HepG2 (cell line): Measurements from ENCODE around the gene TAAR5. TPM values are rescaled to one million over a fixed set of nuclear protein-coding genes. Genes with fewer than 3 reads are reported as not detected.
A peak's percentile ranks its signal among the peaks of the same experiment; 100 is the strongest.
"Not testable (repeated sequence)": the region's sequence is repeated elsewhere in the genome, so short reads cannot be mapped to it uniquely, and the experiment has no call there.

ENCODE experiments used
- ATAC-seq: fragments of 200-7000 bp; cut with Tn5 transposase; 3 replicates; pipeline ENCODE4 v1.9.1; 2020; ENCODE audit warnings: mild to moderate bottlenecking, moderate library complexity
- BruUV-seq: library from RNA; stranded (reverse); fragments of 400-500 nt; replicated peaks from 2 replicates; lab custom pipeline; 2021; lab: Mats Ljungman, UMichigan
- CTCF ChIA-PET: fragments of 300-600 bp; formaldehyde crosslinking; extraction: SDS; loops from one replicate; lab custom pipeline; 2021; ENCODE audit warnings: low total read pairs, inconsistent platforms, low intra/inter-chr PET ratio; lab: Yijun Ruan, JAX
- POLR2A ChIA-PET: fragments of 350-600 bp; sonication (Branson Sonifier 250); formaldehyde crosslinking; loops from one replicate; lab custom pipeline; 2020; ENCODE audit warnings: antibody characterized with exemption, inconsistent platforms; lab: Yijun Ruan, JAX
- DNase-seq: peaks from one replicate; pipeline ENCODE4 v3.0.0-alpha.2; 2015; ENCODE audit warnings: low spot score
- FAIRE-seq: peaks from 3 replicates; lab custom pipeline; 2011; peaks lifted over from hg19 to GRCh38; lab: Jason Lieb, UNC
- H2AFZ ChIP-seq: one replicate; pipeline ENCODE4 v1.6.1; 2011; ENCODE audit warnings: low read length, inconsistent platforms
- H3K27ac ChIP-seq: fragments of 300-600 bp; 3 replicates; pipeline ENCODE4 v1.8.0; 2011; ENCODE audit warnings: mixed run types, mild to moderate bottlenecking, mixed read lengths, low read length, inconsistent platforms; ENCODE audit not compliant: insufficient read depth; ENCODE audit errors: extremely low read length
- H3K27me3 ChIP-seq, 2 experiments: fragments of 200-600 bp in 1 of 2; 2 replicates in 1 of 2; 3 replicates in 1 of 2; pipeline versions ENCODE4 v1.6.0 to v1.8.0; 2011; ENCODE audit warnings: low read length in 2 of 2, mild to moderate bottlenecking in 2 of 2, moderate library complexity in 2 of 2, inconsistent platforms in 1 of 2; ENCODE audit not compliant: insufficient read depth in 2 of 2, control insufficient read depth in 1 of 2
- H3K36me3 ChIP-seq, 2 experiments: fragments of 200-600 bp in 1 of 2; replicated peaks in 1 of 2; 2 replicates in 1 of 2; 3 replicates in 1 of 2; pipeline versions ENCODE4 v1.5.1 to v1.8.0; 2011; ENCODE audit warnings: low read length in 2 of 2, inconsistent platforms in 1 of 2; ENCODE audit not compliant: insufficient read depth in 2 of 2, control insufficient read depth in 1 of 2
- H3K4me1 ChIP-seq: 2 replicates; pipeline ENCODE4 v1.5.1; 2012; ENCODE audit warnings: low read length, inconsistent platforms; ENCODE audit not compliant: insufficient read depth
- H3K4me2 ChIP-seq: 2 replicates; pipeline ENCODE4 v1.6.0; 2011; ENCODE audit warnings: low read depth, low read length, inconsistent platforms
- H3K4me3 ChIP-seq, 3 experiments: fragments of 200-600 bp in 1 of 3; sonication (generic), shearing (Covaris generic) in 1 of 3; replicated peaks in 1 of 3; 2 replicates each; pipeline ENCODE4 v1.5.1; 2011 to 2016; ENCODE audit warnings: low read length in 3 of 3, inconsistent platforms in 2 of 3, low read depth in 2 of 3, mild to moderate bottlenecking in 2 of 3, control low read depth in 1 of 3, mixed read lengths in 1 of 3; ENCODE audit not compliant: insufficient read depth in 1 of 3
- H3K79me2 ChIP-seq: one replicate; pipeline ENCODE4 v1.6.1; 2011; ENCODE audit warnings: low read length, inconsistent platforms; ENCODE audit not compliant: insufficient read depth
- H3K9ac ChIP-seq: 2 replicates; pipeline ENCODE4 v1.6.0; 2011; ENCODE audit warnings: mild to moderate bottlenecking, low read depth, low read length, inconsistent platforms; ENCODE audit not compliant: insufficient read depth
- H3K9me3 ChIP-seq: 2 replicates; pipeline ENCODE4 v1.5.1; 2012; ENCODE audit warnings: mild to moderate bottlenecking, low read length
- H4K20me1 ChIP-seq: 2 replicates; pipeline ENCODE4 v1.6.0; 2011; ENCODE audit warnings: inconsistent platforms, mild to moderate bottlenecking, low read length, moderate library complexity; ENCODE audit not compliant: insufficient read depth
- HNRNPK ChIP-seq: fragments of 200-400 bp; formaldehyde crosslinking; IDR thresholded peaks from 2 replicates; pipeline ENCODE4 v1.6.1; 2018; ENCODE audit warnings: low read length, low read depth, moderate library complexity, mild to moderate bottlenecking; ENCODE audit not compliant: poor library complexity, severe bottlenecking
- PCBP1 ChIP-seq: fragments of 200-400 bp; formaldehyde crosslinking; IDR thresholded peaks from 2 replicates; pipeline ENCODE4 v1.6.1; 2017; ENCODE audit warnings: mild to moderate bottlenecking, low read depth, low read length, borderline replicate concordance
- PCBP2 ChIP-seq: fragments of 200-400 bp; formaldehyde crosslinking; optimal IDR thresholded peaks from 2 replicates; pipeline ENCODE3; 2018; ENCODE audit warnings: low read length, low read depth; ENCODE audit not compliant: poor library complexity, severe bottlenecking
- RCOR2 ChIP-seq: IDR thresholded peaks from 2 replicates; pipeline ENCODE4 v1.6.1; 2016; ENCODE audit warnings: missing biosample characterization, missing genetic modification reagents
- WGBS: methylation state at CpG from one replicate; pipeline ENCODE4 v1.1.6; 2017; ENCODE audit warnings: low lambda C conversion rate; 5-methylcytosine and 5-hydroxymethylcytosine counted together
- in situ Hi-C: cut with HindIII; loops from 2 replicates; pipeline ENCODE4 v1.10.0; 2017; ENCODE audit warnings: low pct_unique_long_range_greater_than_20kb; ENCODE audit not compliant: extremely low pct_ligation_motif_present
- intact Hi-C: fragments of 100-400 bp; cut with micrococcal nuclease; formaldehyde crosslinking; loops from one replicate; pipeline ENCODE4 v1.10.0; 2022; ENCODE audit not compliant: unreplicated experiment
- polyA plus RNA-seq, 8 experiments: library from polyadenylated mRNA; depleted of rRNA in 3 of 8; stranded (reverse) in 7 of 8; unstranded in 1 of 8; fragments of >200 nt; fragmentation: Illumina TruSeq in 4 of 8; extraction: Trizol in 4 of 8; gene quantifications; 2 replicates each; pipeline versions ENCODE4 v1.2.1 to v1.2.3, GENCODE V29; 2011 to 2016; ENCODE audit warnings: low read depth in 4 of 8, missing spikeins in 1 of 8, mixed read lengths in 1 of 8; ENCODE audit not compliant: insufficient read depth in 1 of 8
- total RNA-seq, 5 experiments: library from RNA; depleted of rRNA; stranded (reverse); fragments of >200 nt; fragmentation: Illumina TruSeq; extraction: Trizol; gene quantifications; 2 replicates each; pipeline ENCODE4 v1.2.3, GENCODE V29; 2016; ENCODE audit warnings: low read depth in 1 of 5

TAAR5 gene
- total and polyA plus RNA-seq, 2 of the 13 experiments (the other 11 are each of a cell fraction or from before 2014, with no cell fraction given) = not detected

- Histone ChIP-seq H3K4me1 (peaks cover 8% of the 10 kb centered on the region), H3K9ac (no peak overlapping the region), H3K9me3 (no peaks in the 10 kb centered on the region), H3K4me3 (no peak overlapping the region), H4K20me1 (no peaks in the 10 kb centered on the region), H3K27ac (no peak overlapping the region), H3K27me3 (no peaks in the 10 kb centered on the region), H2AFZ (no peak overlapping the region), H3K36me3 (no peaks in the 10 kb centered on the region), H3K79me2 (no peaks in the 10 kb centered on the region), H3K4me2 (no peak overlapping the region)
- no peak for ATAC-seq
- ChIA-PET CTCF (no interaction called here), POLR2A (no interaction called here)
- no TSS peak for BruUV-seq
- 65% methylated on average over 8 of the region's 8 CpGs for WGBS
- intact Hi-C loops = no loop called here
- DNase-seq = no peak
- FAIRE-seq = no peak
- in situ Hi-C loops = no loop called here
- no peak for TF ChIP-seq RCOR2 (CRISPR knock-in tag)
These were observed 15.2 kb upstream of the TAAR5 start for GRCh38 chr6:132604635-132605152.

- CTCF ChIA-PET, H3K4me1 ChIP-seq, H3K27me3 ChIP-seq, DNase-seq, BruUV-seq, in situ Hi-C loops: not testable (repeated sequence)
- peak; percentile 87 for TF ChIP-seq PCBP2
- peak; percentile 58 for TF ChIP-seq HNRNPK
- peak; percentile 94; the same call in 1 of the 2 replicates for TF ChIP-seq PCBP1
- TF ChIP-seq, all 625 proteins: peak for 3; not testable (repeated sequence) for 622
- H3K9me3 ChIP-seq, H3K27ac ChIP-seq, intact Hi-C loops, H3K79me2 ChIP-seq, POLR2A ChIA-PET, H3K4me3 ChIP-seq, H2AFZ ChIP-seq, H3K4me2 ChIP-seq, ATAC-seq, H3K36me3 ChIP-seq, H4K20me1 ChIP-seq, H3K9ac ChIP-seq, FAIRE-seq: not testable (repeated sequence)
These were observed 11.4 kb upstream of the TAAR5 start for GRCh38 chr6:132600900-132601299.
